ENCODE measurements around the gene VIPR2. TPM values are rescaled to one million over a fixed set of nuclear protein-coding genes. Genes with fewer than 3 reads are reported as not detected.

Gene VIPR2
- polyA plus RNA-seq, 3 donors = not detected

DNA sequence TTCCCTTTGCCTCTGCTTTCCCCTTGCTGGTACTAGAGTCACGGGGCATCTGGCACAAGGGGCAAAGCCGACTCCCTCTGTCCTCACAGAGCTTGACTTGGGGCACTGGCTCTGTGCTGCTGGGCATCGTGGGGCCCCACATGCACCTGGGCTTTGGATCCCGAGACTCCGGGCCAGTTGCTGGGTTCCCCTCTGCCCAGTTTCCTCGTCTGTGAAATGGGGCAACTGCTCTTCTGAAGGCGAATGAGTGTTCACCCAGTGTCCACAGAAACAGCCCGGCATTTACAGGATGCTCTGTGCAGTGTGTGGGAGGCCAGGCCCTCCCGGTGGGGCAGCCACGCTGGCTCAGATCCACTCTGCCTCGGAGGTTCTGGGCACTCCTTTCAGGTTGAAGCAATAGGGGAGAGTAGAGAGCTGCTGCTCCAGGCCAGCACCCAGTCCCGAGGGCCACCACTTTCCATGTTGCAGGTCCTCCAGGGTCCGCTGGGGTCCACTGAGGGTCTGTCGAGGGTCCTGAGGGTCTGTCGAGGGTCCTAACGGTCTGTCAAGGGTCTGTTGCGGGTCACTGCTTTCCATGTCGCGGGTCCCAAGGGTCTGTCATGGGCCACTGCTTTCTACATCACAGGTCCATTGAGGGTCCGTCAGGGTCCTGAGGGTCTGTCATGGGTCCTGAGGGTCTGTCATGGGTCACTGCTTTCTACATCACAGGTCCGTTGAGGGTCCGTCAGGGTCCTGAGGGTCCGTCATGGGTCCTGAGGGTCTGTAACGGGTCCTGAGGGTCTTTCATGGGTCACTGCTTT, 103.6 kb downstream of the VIPR2 start:
- 94% methylated on average over 24 of the region's 24 CpGs for WGBS (ENCODE audit: insufficient coverage)

GRCh38 chr7:159040146-159040545, 104.5 kb downstream of the VIPR2 start:
- Mint-ChIP-seq H3K36me3 (no peaks in the 10 kb centered on the region), H3K4me1 (no peaks in the 10 kb centered on the region), H3K27me3 (ENCODE audit: low read depth in 3 of 3) (peaks cover 1 to 11% (median 5%) of the 10 kb centered on the region in 3 donors), H3K4me3 (no peak overlapping the region), H3K9me3 (peaks cover 0 to 18% (median 12%) of the 10 kb centered on the region in 7 donors), H3K27ac (no peak overlapping the region)
- H3K36me3 ChIP-seq (replicated peaks in 1 of 2; ENCODE audit: control insufficient read depth in 1 of 2, insufficient read depth in 2 of 2, low read length in 2 of 2) = no peaks in the 10 kb centered on the region
- no peaks in the 10 kb centered on the region for H3K27me3 ChIP-seq (ENCODE audit: control insufficient read depth in 2 of 2, insufficient read depth in 2 of 2, low read length in 2 of 2)
- peaks cover 0 to 13% of the 10 kb centered on the region in 2 donors for H3K9me3 ChIP-seq (replicated peaks in 1 of 2; ENCODE audit: control insufficient read depth in 1 of 2, insufficient read depth in 1 of 2, low read length in 2 of 2)
- H4K20me1 ChIP-seq (ENCODE audit: insufficient read depth, low read length) = no peaks in the 10 kb centered on the region
- intact Hi-C loops (cut with micrococcal nuclease) = no loop called here
- no peaks in the 10 kb centered on the region for H3K4me1 ChIP-seq (ENCODE audit: control insufficient read depth in 1 of 2, insufficient read depth in 2 of 2, low read length in 2 of 2)
- no peaks in the 10 kb centered on the region for H3K79me2 ChIP-seq (ENCODE audit: insufficient read depth, low read length)
- no peak overlapping the region for H3K9ac ChIP-seq (ENCODE audit: insufficient read depth, low read length, poor library complexity, severe bottlenecking)
- H3K4me2 ChIP-seq (replicated peaks; ENCODE audit: extremely low read depth, low read length, poor library complexity, severe bottlenecking) = no peak overlapping the region
- no peak overlapping the region for H2AFZ ChIP-seq (ENCODE audit: insufficient read depth, low read depth, low read length, poor library complexity, severe bottlenecking)
- 94% methylated on average over 10 of the region's 10 CpGs for WGBS (ENCODE audit: insufficient coverage)
- TF ChIP-seq CTCF (IDR thresholded peaks at IDR 0.05) = no peak
- DNase-seq = no peak
- no peak overlapping the region for H3K4me3 ChIP-seq (replicated peaks in 1 of 3; ENCODE audit: low read depth in 2 of 3, low read length in 3 of 3)
- H3K27ac ChIP-seq (ENCODE audit: low read depth in 1 of 2, low read length in 2 of 2) = no peak overlapping the region

More for the DNA sequence above, 103.6 kb downstream of the VIPR2 start:
- no peaks in the 10 kb centered on the region for H3K36me3 ChIP-seq (replicated peaks in 1 of 2; ENCODE audit: control insufficient read depth in 1 of 2, insufficient read depth in 2 of 2, low read length in 2 of 2)
- no peak for TF ChIP-seq CTCF (IDR thresholded peaks at IDR 0.05)
- no peak overlapping the region for H3K9ac ChIP-seq (ENCODE audit: insufficient read depth, low read length, poor library complexity, severe bottlenecking)
- Mint-ChIP-seq H3K9me3 (peaks cover 0 to 18% (median 12%) of the 10 kb centered on the region in 7 donors), H3K4me3 (no peak overlapping the region), H3K27ac (no peak overlapping the region), H3K4me1 (no peaks in the 10 kb centered on the region), H3K36me3 (no peaks in the 10 kb centered on the region), H3K27me3 (ENCODE audit: low read depth in 3 of 3) (peaks cover 1 to 11% (median 5%) of the 10 kb centered on the region in 3 donors)
- H3K4me1 ChIP-seq (ENCODE audit: control insufficient read depth in 1 of 2, insufficient read depth in 2 of 2, low read length in 2 of 2) = no peaks in the 10 kb centered on the region
- no peaks in the 10 kb centered on the region for H4K20me1 ChIP-seq (ENCODE audit: insufficient read depth, low read length)
- no peak for DNase-seq
- no peak overlapping the region for H3K27ac ChIP-seq (ENCODE audit: low read depth in 1 of 2, low read length in 2 of 2)
- H3K4me2 ChIP-seq (replicated peaks; ENCODE audit: extremely low read depth, low read length, poor library complexity, severe bottlenecking) = no peak overlapping the region
- H2AFZ ChIP-seq (ENCODE audit: insufficient read depth, low read depth, low read length, poor library complexity, severe bottlenecking) = no peak overlapping the region
- intact Hi-C loops (cut with micrococcal nuclease) = no loop called here
- no peaks in the 10 kb centered on the region for H3K27me3 ChIP-seq (ENCODE audit: control insufficient read depth in 2 of 2, insufficient read depth in 2 of 2, low read length in 2 of 2)
- no peak overlapping the region for H3K4me3 ChIP-seq (replicated peaks in 1 of 3; ENCODE audit: low read depth in 2 of 3, low read length in 3 of 3)
- peaks cover 0 to 13% of the 10 kb centered on the region in 2 donors for H3K9me3 ChIP-seq (replicated peaks in 1 of 2; ENCODE audit: control insufficient read depth in 1 of 2, insufficient read depth in 1 of 2, low read length in 2 of 2)
- H3K79me2 ChIP-seq (ENCODE audit: insufficient read depth, low read length) = no peaks in the 10 kb centered on the region

Data from CD14-positive monocyte (primary cell).